T-helper 1 cell treated with Interleukin-12 subunit alpha and Interleukin-12 subunit beta and Interleukin-4 antibody, amounts not matched to agents 30 μg/mL and 1 μg/mL, for 36 hours (primary cell): ENCODE measurements around the gene SYT3.

Experiments used
- H3K27ac Mint-ChIP-seq: one replicate; pipeline ENCODE4 v1.8.0; 2021; ENCODE audit warnings: mild to moderate bottlenecking, mixed read lengths
- H3K27me3 Mint-ChIP-seq: one replicate; pipeline ENCODE4 v1.8.0; 2021; ENCODE audit warnings: low read depth, mixed read lengths
- H3K36me3 Mint-ChIP-seq: one replicate; pipeline ENCODE4 v1.8.0; 2021; ENCODE audit warnings: low read depth, mixed read lengths
- H3K4me1 Mint-ChIP-seq: one replicate; pipeline ENCODE4 v1.8.0; 2021; ENCODE audit warnings: low read depth, mixed read lengths
- H3K4me3 Mint-ChIP-seq: one replicate; pipeline ENCODE4 v1.8.0; 2021; ENCODE audit warnings: mild to moderate bottlenecking, moderate library complexity, mixed read lengths
- H3K9me3 Mint-ChIP-seq: one replicate; pipeline ENCODE4 v1.8.0; 2021; ENCODE audit warnings: mixed read lengths

Gene SYT3

GRCh38 chr19:50639121-50640112, at the start of gene SYT3:
Gene SYT3 (minus strand): TSS chr19:50639881. CDS start chr19:50637411, 2,470 bp downstream.
- H3K4me1 Mint-ChIP-seq, result no peaks in the 10 kb centered on the region
- peak within 1 kb of the TSS; percentile 23 for H3K4me3 Mint-ChIP-seq
- no peaks in the 10 kb centered on the region for H3K36me3 Mint-ChIP-seq
- peaks cover 37% of the 10 kb centered on the region for H3K27me3 Mint-ChIP-seq
- no peak within 1 kb of the TSS for H3K27ac Mint-ChIP-seq
- peaks cover 4% of the 10 kb centered on the region for H3K9me3 Mint-ChIP-seq

GRCh38 chr19:50688766-50689165, 49.1 kb upstream of the SYT3 start:
- Mint-ChIP-seq H3K9me3 (no peaks in the 10 kb centered on the region), H3K4me3 (no peak overlapping the region), H3K36me3 (no peaks in the 10 kb centered on the region), H3K27ac (no peak overlapping the region), H3K4me1 (no peaks in the 10 kb centered on the region), H3K27me3 (peaks cover 35% of the 10 kb centered on the region)

GRCh38 chr19:50686310-50687032, 46.8 kb upstream of the SYT3 start:
- Mint-ChIP-seq H3K4me3 (no peak overlapping the region), H3K9me3 (no peaks in the 10 kb centered on the region), H3K27ac (no peak overlapping the region), H3K27me3 (peaks cover 26% of the 10 kb centered on the region), H3K4me1 (no peaks in the 10 kb centered on the region), H3K36me3 (no peaks in the 10 kb centered on the region)

GRCh38 chr19:50679177-50680125, 39.8 kb upstream of the SYT3 start:
- H3K9me3 Mint-ChIP-seq, result no peaks in the 10 kb centered on the region
- peak overlapping the region; percentile 11 for H3K27ac Mint-ChIP-seq
- H3K4me3 Mint-ChIP-seq, result no peak overlapping the region
- H3K27me3 Mint-ChIP-seq, result peaks cover 19% of the 10 kb centered on the region
- H3K4me1 Mint-ChIP-seq, result peaks cover 9% of the 10 kb centered on the region
- no peaks in the 10 kb centered on the region for H3K36me3 Mint-ChIP-seq

GRCh38 chr19:50678323-50678722, 38.6 kb upstream of the SYT3 start:
- no peak overlapping the region for H3K4me3 Mint-ChIP-seq
- H3K27me3 Mint-ChIP-seq, result peaks cover 17% of the 10 kb centered on the region
- H3K9me3 Mint-ChIP-seq, result no peaks in the 10 kb centered on the region
- H3K36me3 Mint-ChIP-seq, result no peaks in the 10 kb centered on the region
- no peak overlapping the region for H3K27ac Mint-ChIP-seq
- peaks cover 9% of the 10 kb centered on the region for H3K4me1 Mint-ChIP-seq

- H3K27ac Mint-ChIP-seq, result no peak overlapping the region
- no peaks in the 10 kb centered on the region for H3K9me3 Mint-ChIP-seq
- H3K4me1 Mint-ChIP-seq, result peaks cover 9% of the 10 kb centered on the region
- H3K27me3 Mint-ChIP-seq, result peaks cover 23% of the 10 kb centered on the region
- H3K4me3 Mint-ChIP-seq, result no peak overlapping the region
- no peaks in the 10 kb centered on the region for H3K36me3 Mint-ChIP-seq
These were observed 38.0 kb upstream of the SYT3 start for GRCh38 chr19:50677636-50678035.

- no peak overlapping the region for H3K4me3 Mint-ChIP-seq
- peaks cover 9% of the 10 kb centered on the region for H3K4me1 Mint-ChIP-seq
- H3K27ac Mint-ChIP-seq, result no peak overlapping the region
- H3K36me3 Mint-ChIP-seq, result no peaks in the 10 kb centered on the region
- H3K9me3 Mint-ChIP-seq, result no peaks in the 10 kb centered on the region
- H3K27me3 Mint-ChIP-seq, result peaks cover 28% of the 10 kb centered on the region
These were observed 37.0 kb upstream of the SYT3 start for GRCh38 chr19:50676625-50677197.

GRCh38 chr19:50673118-50673517, 33.4 kb upstream of the SYT3 start:
- H3K36me3 Mint-ChIP-seq, result no peaks in the 10 kb centered on the region
- H3K4me3 Mint-ChIP-seq, result no peak overlapping the region
- H3K27ac Mint-ChIP-seq, result no peak overlapping the region
- H3K9me3 Mint-ChIP-seq, result no peaks in the 10 kb centered on the region
- H3K4me1 Mint-ChIP-seq, result no peaks in the 10 kb centered on the region
- H3K27me3 Mint-ChIP-seq, result peaks cover 43% of the 10 kb centered on the region

- Mint-ChIP-seq H3K9me3 (no peaks in the 10 kb centered on the region), H3K36me3 (no peaks in the 10 kb centered on the region), H3K27me3 (peaks cover 46% of the 10 kb centered on the region), H3K4me3 (no peak overlapping the region), H3K4me1 (no peaks in the 10 kb centered on the region), H3K27ac (no peak overlapping the region)
These were observed 30.4 kb upstream of the SYT3 start for GRCh38 chr19:50670102-50670380.

- peaks cover 48% of the 10 kb centered on the region for H3K27me3 Mint-ChIP-seq
- H3K27ac Mint-ChIP-seq, result no peak overlapping the region
- H3K36me3 Mint-ChIP-seq, result no peaks in the 10 kb centered on the region
- no peaks in the 10 kb centered on the region for H3K4me1 Mint-ChIP-seq
- H3K9me3 Mint-ChIP-seq, result no peaks in the 10 kb centered on the region
- no peak overlapping the region for H3K4me3 Mint-ChIP-seq
These were observed 29.8 kb upstream of the SYT3 start for GRCh38 chr19:50669302-50670101.

- Mint-ChIP-seq H3K27ac (no peak overlapping the region), H3K4me1 (no peaks in the 10 kb centered on the region), H3K4me3 (no peak overlapping the region), H3K36me3 (no peaks in the 10 kb centered on the region), H3K27me3 (peaks cover 52% of the 10 kb centered on the region), H3K9me3 (no peaks in the 10 kb centered on the region)
These were observed 29.2 kb upstream of the SYT3 start for GRCh38 chr19:50668879-50669278.

GRCh38 chr19:50668416-50668815, 28.7 kb upstream of the SYT3 start:
- Mint-ChIP-seq H3K4me3 (no peak overlapping the region), H3K27me3 (peaks cover 52% of the 10 kb centered on the region), H3K4me1 (no peaks in the 10 kb centered on the region), H3K9me3 (no peaks in the 10 kb centered on the region), H3K36me3 (no peaks in the 10 kb centered on the region), H3K27ac (no peak overlapping the region)

GRCh38 chr19:50667759-50668231, 28.1 kb upstream of the SYT3 start:
- peaks cover 46% of the 10 kb centered on the region for H3K27me3 Mint-ChIP-seq
- H3K4me3 Mint-ChIP-seq, result no peak overlapping the region
- H3K27ac Mint-ChIP-seq, result no peak overlapping the region
- H3K36me3 Mint-ChIP-seq, result no peaks in the 10 kb centered on the region
- no peaks in the 10 kb centered on the region for H3K4me1 Mint-ChIP-seq
- H3K9me3 Mint-ChIP-seq, result no peaks in the 10 kb centered on the region
